Keratinocyte (primary cell): ENCODE data around the gene SLC17A7. TPM values are rescaled to one million over a fixed set of nuclear protein-coding genes. Genes with fewer than 3 reads are reported as not detected.
A peak's percentile ranks its signal among the peaks of the same experiment; 100 is the strongest.
"Not testable (repeated sequence)": the region's sequence is repeated elsewhere in the genome, so short reads cannot be mapped to it uniquely, and the experiment has no call there.

Source experiments
- DNase-seq: peaks from one replicate; pipeline ENCODE4 v3.0.0-alpha.2; 2011; ENCODE audit warnings: low read depth, missing footprints, low spot score
- FAIRE-seq: peaks from 2 replicates; lab custom pipeline; 2011; peaks lifted over from hg19 to GRCh38; lab: Jason Lieb, UNC
- H2AFZ ChIP-seq: 2 replicates; pipeline ENCODE4 v1.6.0; 2012; ENCODE audit warnings: low read length, control low read depth, inconsistent platforms; ENCODE audit not compliant: control insufficient read depth
- H3K27ac ChIP-seq: 2 replicates; pipeline ENCODE4 v1.5.1; 2011; ENCODE audit warnings: low read length; ENCODE audit not compliant: control insufficient read depth, insufficient read depth
- H3K27me3 ChIP-seq: 3 replicates; pipeline ENCODE4 v1.6.0; 2011; ENCODE audit warnings: low read length; ENCODE audit not compliant: control insufficient read depth, insufficient read depth; ENCODE audit errors: extremely low read depth
- H3K36me3 ChIP-seq, 2 experiments: 2 replicates in 1 of 2; 3 replicates in 1 of 2; pipeline ENCODE4 v1.5.1; 2011; ENCODE audit warnings: low read length in 2 of 2, mild to moderate bottlenecking in 1 of 2; ENCODE audit not compliant: control insufficient read depth in 2 of 2, insufficient read depth in 2 of 2; ENCODE audit errors: extremely low read depth in 1 of 2
- H3K4me1 ChIP-seq: 3 replicates; pipeline ENCODE4 v1.5.1; 2011; ENCODE audit warnings: low read length; ENCODE audit not compliant: control insufficient read depth, insufficient read depth; ENCODE audit errors: extremely low read depth
- H3K4me2 ChIP-seq: 3 replicates; pipeline ENCODE4 v1.6.0; 2011; ENCODE audit warnings: low read depth, low read length; ENCODE audit not compliant: control insufficient read depth, insufficient read depth; ENCODE audit errors: extremely low read depth
- H3K4me3 ChIP-seq, 3 experiments: fragments of 200-600 bp in 1 of 3; sonication (generic) in 1 of 3; 2 replicates in 2 of 3; 3 replicates in 1 of 3; pipeline ENCODE4 v1.5.1; 2011 to 2016; ENCODE audit warnings: low read length in 3 of 3, mild to moderate bottlenecking in 3 of 3, control low read depth in 2 of 3, inconsistent platforms in 1 of 3, low read depth in 1 of 3, mixed read lengths in 1 of 3, mixed run types in 1 of 3, moderate library complexity in 1 of 3; ENCODE audit not compliant: control insufficient read depth in 2 of 3, insufficient read depth in 2 of 3; ENCODE audit errors: extremely low read depth in 1 of 3
- H3K79me2 ChIP-seq: 2 replicates; pipeline ENCODE4 v1.6.0; 2012; ENCODE audit warnings: low read length; ENCODE audit not compliant: control insufficient read depth, insufficient read depth
- H3K9ac ChIP-seq: 3 replicates; pipeline ENCODE4 v1.6.0; 2011; ENCODE audit warnings: low read length; ENCODE audit not compliant: control insufficient read depth, insufficient read depth; ENCODE audit errors: extremely low read depth
- H3K9me1 ChIP-seq: 3 replicates; pipeline ENCODE4 v1.6.0; 2011; ENCODE audit warnings: low read length; ENCODE audit not compliant: control insufficient read depth, insufficient read depth; ENCODE audit errors: extremely low read depth
- H3K9me3 ChIP-seq: 2 replicates; pipeline ENCODE4 v1.5.1; 2012; ENCODE audit warnings: low read depth, low read length; ENCODE audit not compliant: control insufficient read depth
- H4K20me1 ChIP-seq: 3 replicates; pipeline ENCODE4 v1.6.0; 2011; ENCODE audit warnings: low read length; ENCODE audit not compliant: control insufficient read depth, insufficient read depth; ENCODE audit errors: extremely low read depth
- CTCF ChIP-seq, 3 experiments: IDR thresholded peaks in 1 of 3; conservative IDR thresholded peaks in 1 of 3; optimal IDR thresholded peaks in 1 of 3; 2 replicates in 2 of 3; 3 replicates in 1 of 3; pipeline versions ENCODE3 to v1.5.1; 2011; ENCODE audit warnings: low read length in 3 of 3, mild to moderate bottlenecking in 3 of 3, moderate library complexity in 2 of 3, control low read depth in 1 of 3, inconsistent platforms in 1 of 3; ENCODE audit not compliant: insufficient read depth in 2 of 3; ENCODE audit errors: extremely low read depth in 1 of 3
- EZH2 ChIP-seq: IDR thresholded peaks from one replicate; pipeline ENCODE4 v1.6.1; 2012; ENCODE audit warnings: inconsistent platforms, mild to moderate bottlenecking, low read length, moderate library complexity
- dilution Hi-C: fragments of 300-500 bp; cut with MboI; formaldehyde crosslinking; loops from one replicate; pipeline ENCODE4 v1.7.0; 2020; ENCODE audit warnings: low sequenced_read_pairs; ENCODE audit not compliant: extremely low pct_ligation_motif_present
- polyA plus RNA-seq, 5 experiments: library from polyadenylated mRNA; depleted of rRNA in 3 of 5; stranded (reverse) in 3 of 5; stranded (forward) in 1 of 5; unstranded in 1 of 5; fragments of >200 nt; gene quantifications; 1 replicate in 1 of 5; 2 replicates in 3 of 5; 3 replicates in 1 of 5; pipeline versions ENCODE4 v1.2.1 to v1.2.3, GENCODE V29; 2011 to 2012; ENCODE audit warnings: missing spikeins in 2 of 5, low read depth in 1 of 5, low replicate concordance in 1 of 5

The SLC17A7 gene
- polyA plus RNA-seq, 1 donor (not counting 4 experiments of a cell fraction or from before 2014, with no cell fraction given), result 0.04 TPM

- Histone ChIP-seq H3K9me3 (no peaks in the 10 kb centered on the region), H3K9ac (no peak overlapping the region), H2AFZ (no peak overlapping the region), H3K4me3 (no peak overlapping the region), H3K27ac (no peak overlapping the region), H3K4me1 (peaks cover 6% of the 10 kb centered on the region), H3K9me1 (no peaks in the 10 kb centered on the region), H3K4me2 (no peak overlapping the region), H3K36me3 (peaks cover 7 to 13% of the 10 kb centered on the region in 2 experiments), H4K20me1 (no peaks in the 10 kb centered on the region), H3K27me3 (no peaks in the 10 kb centered on the region), H3K79me2 (peaks cover 13% of the 10 kb centered on the region)
- TF ChIP-seq CTCF (optimal IDR thresholded peaks at IDR 0.05 in 1 of 3, IDR thresholded peaks at IDR 0.05 in 1 of 3, conservative IDR thresholded peaks at IDR 0.05 in 1 of 3; ENCODE audit: extremely low read depth in 1 of 3, insufficient read depth in 2 of 3, low read length in 3 of 3), result no peak
- no peak for TF ChIP-seq EZH2
- FAIRE-seq, result no peak
- dilution Hi-C loops, result no loop called here
- DNase-seq, result no peak
These were observed 6.4 kb upstream of the SLC17A7 start for GRCh38 chr19:49447485-49448431.

GRCh38 chr19:49445997-49446396, 4.7 kb upstream of the SLC17A7 start:
- TF ChIP-seq CTCF (optimal IDR thresholded peaks at IDR 0.05 in 1 of 3, IDR thresholded peaks at IDR 0.05 in 1 of 3, conservative IDR thresholded peaks at IDR 0.05 in 1 of 3; ENCODE audit: extremely low read depth in 1 of 3, insufficient read depth in 2 of 3, low read length in 3 of 3), result peak in 1 of 3 experiments; percentile 14
- TF ChIP-seq EZH2, result no peak
- peaks cover 7 to 13% of the 10 kb centered on the region in 2 experiments for H3K36me3 ChIP-seq
- H3K27me3 ChIP-seq, result peaks cover 16% of the 10 kb centered on the region
- no peak overlapping the region for H3K4me3 ChIP-seq
- no peak overlapping the region for H3K4me2 ChIP-seq
- H2AFZ ChIP-seq, result no peak overlapping the region
- no peaks in the 10 kb centered on the region for H4K20me1 ChIP-seq
- no peak overlapping the region for H3K9ac ChIP-seq
- no peak overlapping the region for H3K27ac ChIP-seq
- peaks cover 9% of the 10 kb centered on the region for H3K79me2 ChIP-seq
- H3K4me1 ChIP-seq, result peaks cover 11% of the 10 kb centered on the region
- no peak for FAIRE-seq
- H3K9me3 ChIP-seq, result no peaks in the 10 kb centered on the region
- dilution Hi-C loops, result no loop called here
- H3K9me1 ChIP-seq, result no peaks in the 10 kb centered on the region
- DNase-seq, result no peak

GRCh38 chr19:49444100-49444700, 2.9 kb upstream of the SLC17A7 start:
- H2AFZ ChIP-seq, result peak overlapping the region; percentile 80
- H3K9ac ChIP-seq, H3K4me1 ChIP-seq, dilution Hi-C loops, H3K79me2 ChIP-seq, DNase-seq, H3K9me3 ChIP-seq, H4K20me1 ChIP-seq, H3K27ac ChIP-seq, FAIRE-seq, H3K9me1 ChIP-seq: not testable (repeated sequence)
- peak overlapping the region in 2 of 3 experiments; percentile 65 to 79 for H3K4me3 ChIP-seq
- H3K36me3 ChIP-seq, result peaks cover 3 to 11% of the 10 kb centered on the region in 2 experiments
- peaks cover 33% of the 10 kb centered on the region for H3K27me3 ChIP-seq
- peak overlapping the region; percentile 82 for H3K4me2 ChIP-seq
